OCI-LY7 (cell line): ENCODE results near the gene NTF4. TPM values are rescaled to one million over a fixed set of nuclear protein-coding genes. Genes with fewer than 3 reads are reported as not detected.
"Not testable (repeated sequence)": the region's sequence is repeated elsewhere in the genome, so short reads cannot be mapped to it uniquely, and the experiment has no call there.

Source experiments
- BruUV-seq: library from RNA; stranded (reverse); fragments of 400-500 nt; replicated peaks from 2 replicates; lab custom pipeline; 2021; lab: Mats Ljungman, UMichigan
- CTCF ChIA-PET: fragments of 300-600 bp; sonication (Branson Sonifier 250); formaldehyde crosslinking; loops from one replicate; lab custom pipeline; 2022; ENCODE audit warnings: antibody characterized with exemption; ENCODE audit not compliant: unreplicated experiment; lab: Charles Lee
- POLR2A ChIA-PET: fragments of 300-600 bp; sonication (Branson Sonifier 250); formaldehyde crosslinking; loops from one replicate; lab custom pipeline; 2022; ENCODE audit warnings: antibody characterized with exemption; lab: Charles Lee
- DNase-seq: peaks from one replicate; pipeline ENCODE4 v3.0.0-alpha.2; 2015; ENCODE audit warnings: low spot score
- H2AFZ ChIP-seq: fragments of 200-600 bp; sonication (generic), shearing (Covaris generic); 2 replicates; pipeline ENCODE4 v1.6.1; 2014; ENCODE audit warnings: mild to moderate bottlenecking, antibody characterized with exemption, low read length, moderate library complexity
- H3K27ac ChIP-seq: fragments of 200-600 bp; sonication (generic); 2 replicates; pipeline ENCODE4 v1.5.1; 2014; ENCODE audit warnings: mixed run types, low read depth, mild to moderate bottlenecking, moderate library complexity, low read length, inconsistent platforms; ENCODE audit not compliant: poor library complexity, severe bottlenecking
- H3K36me3 ChIP-seq: fragments of 200-600 bp; sonication (generic); 2 replicates; pipeline ENCODE4 v1.6.1; 2014; ENCODE audit warnings: mild to moderate bottlenecking, antibody characterized with exemption, low read length, moderate library complexity, mixed read lengths; ENCODE audit not compliant: insufficient read depth
- H3K4me1 ChIP-seq: fragments of 200-600 bp; sonication (generic); 2 replicates; pipeline ENCODE4 v1.5.1; 2014; ENCODE audit warnings: mild to moderate bottlenecking, low read length; ENCODE audit not compliant: insufficient read depth, poor library complexity, severe bottlenecking
- H3K4me2 ChIP-seq: fragments of 200-600 bp; sonication (generic); 2 replicates; pipeline ENCODE4 v1.6.1; 2014; ENCODE audit warnings: mild to moderate bottlenecking, low read length
- H3K4me3 ChIP-seq: fragments of 200-600 bp; sonication (generic); 2 replicates; pipeline ENCODE4 v1.5.1; 2014; ENCODE audit warnings: mild to moderate bottlenecking, low read depth, low read length; ENCODE audit not compliant: poor library complexity, severe bottlenecking
- H3K79me2 ChIP-seq: fragments of 200-600 bp; sonication (generic); 2 replicates; pipeline ENCODE4 v1.6.1; 2016; ENCODE audit warnings: low read depth, mild to moderate bottlenecking, low read length, moderate library complexity, mixed read lengths; ENCODE audit not compliant: insufficient read depth
- H3K9me2 ChIP-seq: fragments of 200-600 bp; sonication (generic); 2 replicates; pipeline ENCODE4 v1.6.1; 2016; ENCODE audit warnings: mild to moderate bottlenecking, low read length, mixed read lengths; ENCODE audit not compliant: insufficient read depth
- H3K9me3 ChIP-seq: fragments of 200-600 bp; sonication (generic); 2 replicates; pipeline ENCODE4 v1.6.1; 2014; ENCODE audit warnings: mild to moderate bottlenecking, mixed run types, low read length, mixed read lengths
- H4K20me1 ChIP-seq: fragments of 200-600 bp; sonication (generic); 2 replicates; pipeline ENCODE4 v1.6.1; 2014; ENCODE audit warnings: mild to moderate bottlenecking, antibody characterized with exemption, low read length, moderate library complexity, mixed read lengths; ENCODE audit not compliant: insufficient read depth
- CTCF ChIP-seq: fragments of 200-600 bp; sonication (generic); conservative IDR thresholded peaks from 2 replicates; pipeline ENCODE4 v1.5.1; 2014; ENCODE audit warnings: mild to moderate bottlenecking, antibody characterized with exemption, low read length, moderate library complexity, mixed read lengths
- EZH2phosphoT487 ChIP-seq: fragments of 200-600 bp; sonication (generic); IDR thresholded peaks from 2 replicates; pipeline ENCODE4 v1.6.1; 2018; ENCODE audit warnings: low read depth, borderline replicate concordance, mild to moderate bottlenecking, mixed run types, antibody characterized with exemption, low read length, moderate library complexity, mixed read lengths
- intact Hi-C: fragments of 100-400 bp; cut with micrococcal nuclease; formaldehyde crosslinking; loops from one replicate; pipeline ENCODE4 v1.10.0; 2022; ENCODE audit not compliant: unreplicated experiment
- total RNA-seq, 2 experiments: library from RNA; depleted of rRNA in 1 of 2; stranded (reverse); fragments of >200 nt in 1 of 2; shearing (Covaris generic) in 1 of 2; gene quantifications; 2 replicates each; pipeline ENCODE4 v1.2.3, GENCODE V29; 2014 to 2022

The NTF4 gene
- total RNA-seq, 2 experiments from 2014 or later = not detected

GRCh38 chr19:49042666-49043065, 22.0 kb downstream of the NTF4 start:
- BruUV-seq, H3K4me1 ChIP-seq, POLR2A ChIA-PET, H3K27ac ChIP-seq, H3K9me2 ChIP-seq, H3K4me2 ChIP-seq, H4K20me1 ChIP-seq, intact Hi-C loops, H3K79me2 ChIP-seq, H3K4me3 ChIP-seq, H3K9me3 ChIP-seq, DNase-seq, CTCF ChIA-PET, H3K36me3 ChIP-seq, H2AFZ ChIP-seq: not testable (repeated sequence)

- no peak overlapping the region for H2AFZ ChIP-seq
- no TSS peak for BruUV-seq
- no peak overlapping the region for H3K27ac ChIP-seq
- intact Hi-C loops = no loop called here
- DNase-seq = no peak
- H3K79me2 ChIP-seq = no peaks in the 10 kb centered on the region
- no peaks in the 10 kb centered on the region for H3K9me2 ChIP-seq
- H3K4me3 ChIP-seq = no peak overlapping the region
- TF ChIP-seq EZH2phosphoT487 (no peak), CTCF (no peak)
- no peaks in the 10 kb centered on the region for H4K20me1 ChIP-seq
- no peaks in the 10 kb centered on the region for H3K9me3 ChIP-seq
- no peaks in the 10 kb centered on the region for H3K36me3 ChIP-seq
- no peak overlapping the region for H3K4me2 ChIP-seq
- ChIA-PET CTCF (no interaction called here), POLR2A (no interaction called here)
- no peaks in the 10 kb centered on the region for H3K4me1 ChIP-seq
Observed at GRCh38 chr19:49042177-49042576, 22.4 kb downstream of the NTF4 start.

- H3K36me3 ChIP-seq, H2AFZ ChIP-seq, H3K9me3 ChIP-seq, H3K4me3 ChIP-seq, H3K4me2 ChIP-seq, H4K20me1 ChIP-seq, CTCF ChIA-PET, BruUV-seq, H3K79me2 ChIP-seq, H3K9me2 ChIP-seq, H3K27ac ChIP-seq, intact Hi-C loops, DNase-seq, H3K4me1 ChIP-seq: not testable (repeated sequence)
- POLR2A ChIA-PET = interaction anchor here (0.6 kb wide), 2 partner anchors 28 to 56 kb away, joined by 3 read pairs; no protein-coding TSS in a partner anchor
Observed at GRCh38 chr19:49039736-49040135, 24.9 kb downstream of the NTF4 start.

GRCh38 chr19:49038557-49039276, 25.9 kb downstream of the NTF4 start:
- POLR2A ChIA-PET = not testable (repeated sequence)

GRCh38 chr19:49038111-49038510, 26.5 kb downstream of the NTF4 start:
- CTCF ChIA-PET = not testable (repeated sequence)

More at GRCh38 chr19:49038557-49039276, 25.9 kb downstream of the NTF4 start:
- H4K20me1 ChIP-seq, H3K36me3 ChIP-seq, H3K27ac ChIP-seq, intact Hi-C loops, H3K4me2 ChIP-seq, H3K9me2 ChIP-seq, H3K4me3 ChIP-seq, DNase-seq, H2AFZ ChIP-seq, CTCF ChIA-PET, H3K79me2 ChIP-seq, H3K9me3 ChIP-seq, BruUV-seq, H3K4me1 ChIP-seq: not testable (repeated sequence)

More at GRCh38 chr19:49038111-49038510, 26.5 kb downstream of the NTF4 start:
- H4K20me1 ChIP-seq, H3K4me1 ChIP-seq, POLR2A ChIA-PET, BruUV-seq, H2AFZ ChIP-seq, H3K4me2 ChIP-seq, H3K4me3 ChIP-seq, DNase-seq, H3K36me3 ChIP-seq, H3K79me2 ChIP-seq, H3K9me2 ChIP-seq, H3K9me3 ChIP-seq, intact Hi-C loops, H3K27ac ChIP-seq: not testable (repeated sequence)
